Inflammatory macrophage treated with lipopolysaccharide for 4 hours (primary cell): ENCODE results near the gene ADAM22.

Experiments used
- DNase-seq: peaks from one replicate; pipeline ENCODE4 v3.0.0-alpha.2; 2020

ADAM22 gene

GRCh38 chr7:88041583-88041982, 107.5 kb downstream of the ADAM22 start:
- DNase-seq: no peak

- DNase-seq: no peak
Measured at GRCh38 chr7:88042157-88042556, 108.1 kb downstream of the ADAM22 start.

GRCh38 chr7:88042803-88043202, 108.8 kb downstream of the ADAM22 start:
- DNase-seq: no peak

GRCh38 chr7:88044069-88044468, 110.0 kb downstream of the ADAM22 start:
- DNase-seq: no peak

GRCh38 chr7:88046839-88047573, 113.0 kb downstream of the ADAM22 start:
- DNase-seq: no peak

GRCh38 chr7:88057655-88058054, 123.6 kb downstream of the ADAM22 start:
- DNase-seq: no peak

GRCh38 chr7:88062238-88062637, 128.2 kb downstream of the ADAM22 start:
- DNase-seq: no peak

- no peak for DNase-seq
Measured at GRCh38 chr7:88069093-88069492, 135.0 kb downstream of the ADAM22 start.

- no peak for DNase-seq
Measured at GRCh38 chr7:88071994-88072714, 138.1 kb downstream of the ADAM22 start.

GRCh38 chr7:88072715-88073055, 138.6 kb downstream of the ADAM22 start:
- no peak for DNase-seq

GRCh38 chr7:88073626-88074025, 139.6 kb downstream of the ADAM22 start:
- no peak for DNase-seq

- DNase-seq: no peak
Measured at GRCh38 chr7:88075216-88075615, 141.2 kb downstream of the ADAM22 start.

GRCh38 chr7:88083883-88084282, 149.8 kb downstream of the ADAM22 start:
- no peak for DNase-seq

- DNase-seq: no peak
Measured at GRCh38 chr7:88089561-88089960, 155.5 kb downstream of the ADAM22 start.

GRCh38 chr7:88090240-88090639, 156.2 kb downstream of the ADAM22 start:
- no peak for DNase-seq

GRCh38 chr7:88090671-88091070, 156.6 kb downstream of the ADAM22 start:
- no peak for DNase-seq

GRCh38 chr7:88091988-88092675, 158.1 kb downstream of the ADAM22 start:
- no peak for DNase-seq

- no peak for DNase-seq
Measured at GRCh38 chr7:88092676-88092999, 158.6 kb downstream of the ADAM22 start.

- no peak for DNase-seq
Measured at GRCh38 chr7:88101769-88102168, 167.7 kb downstream of the ADAM22 start.

- DNase-seq: no peak
Measured at GRCh38 chr7:88102675-88103074, 168.6 kb downstream of the ADAM22 start.

GRCh38 chr7:88104732-88105131, 170.7 kb downstream of the ADAM22 start:
- no peak for DNase-seq

- no peak for DNase-seq
Measured at GRCh38 chr7:88105231-88105630, 171.2 kb downstream of the ADAM22 start.

- no peak for DNase-seq
Measured at GRCh38 chr7:88106434-88106833, 172.4 kb downstream of the ADAM22 start.

- DNase-seq: no peak
Measured at GRCh38 chr7:88109612-88110011, 175.6 kb downstream of the ADAM22 start.
